ENCODE results near the gene FRMD4A.

FRMD4A gene

GRCh38 chr10:13765641-13766341 lies 564.9 kb downstream of the FRMD4A start:
- Mint-ChIP-seq H3K27me3 (ENCODE audit: low read depth) (peaks cover 11% of the 10 kb centered on the region), H3K4me1 (ENCODE audit: low read depth) (no peaks in the 10 kb centered on the region), H3K4me3 (no peak overlapping the region), H3K9me3 (no peaks in the 10 kb centered on the region), H3K27ac (no peak overlapping the region), H3K36me3 (ENCODE audit: low read depth) (no peaks in the 10 kb centered on the region)

DNA sequence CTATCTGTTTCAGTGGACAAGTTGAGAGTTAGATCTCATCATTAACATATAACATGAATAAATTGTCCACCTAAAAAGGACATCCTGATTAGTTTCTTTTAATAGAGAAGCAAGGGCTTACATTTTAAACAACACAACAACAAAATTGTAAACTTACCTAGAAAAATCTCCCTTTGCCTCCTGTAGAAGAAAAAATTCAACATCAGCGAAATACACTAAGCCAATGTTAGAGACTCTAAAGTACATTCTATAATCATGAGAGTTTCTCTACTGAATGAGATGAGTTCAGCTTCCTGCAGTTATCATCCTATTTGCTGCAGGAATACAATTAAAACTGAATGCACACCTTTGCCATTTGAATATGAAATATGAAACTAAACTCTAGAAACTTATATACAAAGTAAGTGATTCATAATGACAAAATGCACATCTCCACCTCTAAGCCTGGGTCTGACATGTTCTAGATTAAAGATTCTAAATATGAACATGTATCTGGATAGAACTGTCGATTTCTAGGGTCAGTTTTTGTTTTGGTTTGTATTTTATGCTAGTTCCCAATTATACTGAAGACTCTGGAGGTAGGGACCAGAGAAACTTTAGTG lies 569.1 kb downstream of the FRMD4A start:
- peaks cover 4% of the 10 kb centered on the region for H3K27me3 Mint-ChIP-seq (ENCODE audit: low read depth)
- no peak overlapping the region for H3K27ac Mint-ChIP-seq
- no peaks in the 10 kb centered on the region for H3K9me3 Mint-ChIP-seq

GRCh38 chr10:13759168-13759567 lies 571.6 kb downstream of the FRMD4A start:
- Mint-ChIP-seq H3K36me3 (ENCODE audit: low read depth) (no peaks in the 10 kb centered on the region), H3K27me3 (ENCODE audit: low read depth) (peaks cover 14% of the 10 kb centered on the region), H3K4me3 (no peak overlapping the region), H3K27ac (no peak overlapping the region), H3K9me3 (no peaks in the 10 kb centered on the region), H3K4me1 (ENCODE audit: low read depth) (peaks cover 7% of the 10 kb centered on the region)

More for the DNA sequence above, 569.1 kb downstream of the FRMD4A start:
- no peaks in the 10 kb centered on the region for H3K36me3 Mint-ChIP-seq (ENCODE audit: low read depth)
- no peak overlapping the region for H3K4me3 Mint-ChIP-seq
- H3K4me1 Mint-ChIP-seq (ENCODE audit: low read depth), result peaks cover 7% of the 10 kb centered on the region

DNA sequence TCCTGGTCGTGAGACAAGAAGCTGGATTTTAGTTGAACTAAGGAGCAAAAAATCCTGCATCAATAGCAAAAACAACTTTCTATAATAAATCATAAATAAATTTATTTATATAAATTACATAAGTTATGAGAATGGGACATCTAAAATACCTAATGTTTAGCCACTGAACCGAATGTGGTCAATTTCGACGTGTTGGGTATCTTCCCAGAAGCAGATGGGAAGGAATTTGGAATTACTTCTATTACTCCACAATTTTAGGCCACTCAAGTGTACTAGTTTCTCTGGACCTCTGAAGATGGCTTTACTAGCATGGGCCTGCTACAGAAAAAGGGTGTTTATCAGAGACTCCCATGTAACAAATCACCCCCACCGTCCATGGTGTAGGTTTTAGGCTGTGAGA lies 572.0 kb downstream of the FRMD4A start:
- Mint-ChIP-seq H3K4me3 (no peak overlapping the region), H3K36me3 (ENCODE audit: low read depth) (no peaks in the 10 kb centered on the region), H3K27ac (no peak overlapping the region), H3K4me1 (ENCODE audit: low read depth) (peaks cover 7% of the 10 kb centered on the region), H3K9me3 (no peaks in the 10 kb centered on the region), H3K27me3 (ENCODE audit: low read depth) (peaks cover 15% of the 10 kb centered on the region)

- Mint-ChIP-seq H3K27ac (no peak overlapping the region), H3K27me3 (ENCODE audit: low read depth) (peaks cover 15% of the 10 kb centered on the region), H3K36me3 (ENCODE audit: low read depth) (no peaks in the 10 kb centered on the region), H3K9me3 (no peaks in the 10 kb centered on the region), H3K4me1 (ENCODE audit: low read depth) (peaks cover 7% of the 10 kb centered on the region), H3K4me3 (no peak overlapping the region)
These were observed 572.4 kb downstream of the FRMD4A start for GRCh38 chr10:13758312-13758711.

DNA sequence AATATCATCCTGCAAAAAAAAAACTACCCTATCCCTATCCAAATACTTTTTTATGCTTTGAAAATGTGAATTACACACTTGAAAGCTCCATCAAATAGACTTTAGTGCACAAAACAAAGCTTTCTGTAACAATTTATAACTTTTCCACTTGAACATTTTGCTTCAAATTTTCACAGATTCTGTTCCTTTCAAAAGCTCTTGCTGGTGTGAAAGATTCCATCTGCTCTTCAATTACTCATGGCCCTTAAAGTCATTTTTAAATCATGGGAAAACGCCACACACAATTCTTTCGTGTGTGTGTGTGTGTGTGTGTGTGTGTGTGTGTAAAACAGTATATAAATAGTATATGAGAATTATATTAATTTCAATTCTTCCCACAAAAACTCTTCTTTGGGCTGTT lies 576.4 kb downstream of the FRMD4A start:
- no peaks in the 10 kb centered on the region for H3K36me3 Mint-ChIP-seq (ENCODE audit: low read depth)
- H3K27me3 Mint-ChIP-seq (ENCODE audit: low read depth), result peaks cover 48% of the 10 kb centered on the region
- H3K4me3 Mint-ChIP-seq, result no peak overlapping the region
- H3K4me1 Mint-ChIP-seq (ENCODE audit: low read depth), result peaks cover 7% of the 10 kb centered on the region
- no peaks in the 10 kb centered on the region for H3K9me3 Mint-ChIP-seq
- H3K27ac Mint-ChIP-seq, result no peak overlapping the region

- H3K9me3 Mint-ChIP-seq, result no peaks in the 10 kb centered on the region
- no peaks in the 10 kb centered on the region for H3K4me1 Mint-ChIP-seq (ENCODE audit: low read depth)
- H3K4me3 Mint-ChIP-seq, result no peak overlapping the region
- H3K27me3 Mint-ChIP-seq (ENCODE audit: low read depth), result peaks cover 51% of the 10 kb centered on the region
- H3K27ac Mint-ChIP-seq, result no peak overlapping the region
- H3K36me3 Mint-ChIP-seq (ENCODE audit: low read depth), result no peaks in the 10 kb centered on the region
These were observed 579.4 kb downstream of the FRMD4A start for GRCh38 chr10:13751191-13751764.

- H3K27ac Mint-ChIP-seq, result no peak overlapping the region
These were observed 580.2 kb downstream of the FRMD4A start for GRCh38 chr10:13750299-13751190.

GRCh38 chr10:13745271-13745670 lies 585.5 kb downstream of the FRMD4A start:
- Mint-ChIP-seq H3K27ac (no peak overlapping the region), H3K4me3 (no peak overlapping the region), H3K9me3 (no peaks in the 10 kb centered on the region), H3K36me3 (ENCODE audit: low read depth) (no peaks in the 10 kb centered on the region), H3K27me3 (ENCODE audit: low read depth) (peaks cover 33% of the 10 kb centered on the region), H3K4me1 (ENCODE audit: low read depth) (no peaks in the 10 kb centered on the region)

More at GRCh38 chr10:13750299-13751190, 580.2 kb downstream of the FRMD4A start:
- H3K4me1 Mint-ChIP-seq (ENCODE audit: low read depth), result no peaks in the 10 kb centered on the region
- no peak overlapping the region for H3K4me3 Mint-ChIP-seq
- no peaks in the 10 kb centered on the region for H3K9me3 Mint-ChIP-seq
- no peaks in the 10 kb centered on the region for H3K36me3 Mint-ChIP-seq (ENCODE audit: low read depth)
- peaks cover 56% of the 10 kb centered on the region for H3K27me3 Mint-ChIP-seq (ENCODE audit: low read depth)

DNA sequence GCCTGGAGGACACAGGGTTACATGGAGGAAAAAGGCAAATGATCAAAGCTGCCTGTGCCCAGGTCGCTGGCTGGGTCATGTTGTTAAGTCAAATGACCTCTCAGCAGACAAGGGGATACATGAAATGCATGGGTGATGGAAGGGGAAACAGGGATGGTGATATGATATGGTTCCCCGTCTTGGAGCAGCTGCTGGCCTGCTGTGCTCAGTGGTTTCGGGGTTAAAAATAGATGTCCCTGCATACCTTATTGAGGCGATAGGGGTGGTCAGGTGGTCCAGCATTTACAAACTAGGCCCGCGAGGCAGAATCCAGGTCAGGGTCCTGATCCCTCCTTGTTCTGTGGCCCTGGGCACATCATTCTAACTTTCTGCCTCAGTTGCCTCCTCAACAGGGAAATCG lies 586.8 kb downstream of the FRMD4A start:
- Mint-ChIP-seq H3K4me1 (ENCODE audit: low read depth) (no peaks in the 10 kb centered on the region), H3K27ac (no peak overlapping the region), H3K9me3 (no peaks in the 10 kb centered on the region), H3K4me3 (no peak overlapping the region), H3K27me3 (ENCODE audit: low read depth) (peaks cover 23% of the 10 kb centered on the region), H3K36me3 (ENCODE audit: low read depth) (no peaks in the 10 kb centered on the region)

- H3K27ac Mint-ChIP-seq, result no peak overlapping the region
- no peak overlapping the region for H3K4me3 Mint-ChIP-seq
- H3K36me3 Mint-ChIP-seq (ENCODE audit: low read depth), result no peaks in the 10 kb centered on the region
- no peaks in the 10 kb centered on the region for H3K9me3 Mint-ChIP-seq
- H3K4me1 Mint-ChIP-seq (ENCODE audit: low read depth), result no peaks in the 10 kb centered on the region
- peaks cover 23% of the 10 kb centered on the region for H3K27me3 Mint-ChIP-seq (ENCODE audit: low read depth)
These were observed 587.5 kb downstream of the FRMD4A start for GRCh38 chr10:13743101-13743693.

- Mint-ChIP-seq H3K27ac (no peak overlapping the region), H3K9me3 (no peaks in the 10 kb centered on the region), H3K27me3 (ENCODE audit: low read depth) (peaks cover 24% of the 10 kb centered on the region), H3K4me1 (ENCODE audit: low read depth) (no peaks in the 10 kb centered on the region), H3K36me3 (ENCODE audit: low read depth) (no peaks in the 10 kb centered on the region), H3K4me3 (no peak overlapping the region)
These were observed 589.3 kb downstream of the FRMD4A start for GRCh38 chr10:13741438-13741837.

DNA sequence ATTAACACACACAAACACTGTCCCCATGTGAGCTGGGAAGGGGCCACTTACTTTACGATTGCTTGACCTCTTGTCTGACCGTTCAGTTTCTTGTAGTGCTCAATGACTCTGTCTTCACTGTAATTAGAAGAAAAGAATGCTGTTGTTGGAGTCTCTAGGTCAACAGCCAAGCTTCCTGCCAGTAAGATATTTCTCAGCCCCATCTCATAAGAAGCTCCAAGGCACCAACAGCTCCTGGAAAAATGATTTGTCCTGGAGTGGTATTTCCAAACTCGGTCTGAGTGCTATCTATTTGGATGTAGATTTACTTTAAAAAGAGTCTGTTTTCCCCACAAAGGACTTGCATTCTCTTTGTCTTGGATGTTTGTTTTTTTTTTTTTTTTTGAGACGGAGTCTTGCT lies 590.3 kb downstream of the FRMD4A start:
- no peak overlapping the region for H3K27ac Mint-ChIP-seq
- H3K4me1 Mint-ChIP-seq (ENCODE audit: low read depth), result no peaks in the 10 kb centered on the region
- H3K36me3 Mint-ChIP-seq (ENCODE audit: low read depth), result no peaks in the 10 kb centered on the region
- H3K9me3 Mint-ChIP-seq, result no peaks in the 10 kb centered on the region
- no peak overlapping the region for H3K4me3 Mint-ChIP-seq
- H3K27me3 Mint-ChIP-seq (ENCODE audit: low read depth), result peaks cover 19% of the 10 kb centered on the region

GRCh38 chr10:13739183-13739582 lies 591.5 kb downstream of the FRMD4A start:
- H3K27ac Mint-ChIP-seq, result no peak overlapping the region
- no peak overlapping the region for H3K4me3 Mint-ChIP-seq
- H3K36me3 Mint-ChIP-seq (ENCODE audit: low read depth), result no peaks in the 10 kb centered on the region
- H3K9me3 Mint-ChIP-seq, result no peaks in the 10 kb centered on the region
- peaks cover 15% of the 10 kb centered on the region for H3K27me3 Mint-ChIP-seq (ENCODE audit: low read depth)
- H3K4me1 Mint-ChIP-seq (ENCODE audit: low read depth), result no peaks in the 10 kb centered on the region

Data from T-helper 1 cell treated with Interleukin-12 subunit alpha and Interleukin-12 subunit beta and Interleukin-4 antibody, amounts not matched to agents 30 μg/mL and 1 μg/mL, for 36 hours (primary cell).